WTC11 (cell line): ENCODE results near the gene KRTAP10-2. TPM values are rescaled to one million over a fixed set of nuclear protein-coding genes. Genes with fewer than 3 reads are reported as not detected.

Source experiments
- ATAC-seq: fragments of 200-7000 bp; cut with Tn5 transposase; 2 replicates; pipeline ENCODE4 v1.10.0; 2021; ENCODE audit warnings: mild to moderate bottlenecking, moderate library complexity
- CTCF ChIA-PET: fragments of 300-600 bp; sonication (Branson Sonifier 250); formaldehyde crosslinking; loops from one replicate; lab custom pipeline; 2021; ENCODE audit warnings: antibody characterized with exemption; lab: Charles Lee
- POLR2A ChIA-PET: fragments of 350-600 bp; sonication (Branson Sonifier 250); formaldehyde crosslinking; loops from one replicate; lab custom pipeline; 2021; ENCODE audit warnings: antibody characterized with exemption; lab: Charles Lee
- DNase-seq: peaks from one replicate; pipeline ENCODE4 v3.0.0; 2021; ENCODE audit warnings: low spot score
- H3K27ac Mint-ChIP-seq: 2 replicates; pipeline ENCODE4 v1.8.0; 2021; ENCODE audit warnings: mixed read lengths
- H3K27me3 Mint-ChIP-seq: 2 replicates; pipeline ENCODE4 v1.8.0; 2021; ENCODE audit warnings: low read depth, mild to moderate bottlenecking, moderate library complexity, mixed read lengths
- H3K36me3 Mint-ChIP-seq: 2 replicates; pipeline ENCODE4 v1.8.0; 2021; ENCODE audit warnings: mixed read lengths
- H3K4me1 Mint-ChIP-seq: 2 replicates; pipeline ENCODE4 v1.8.0; 2022; ENCODE audit warnings: mixed read lengths
- H3K4me3 Mint-ChIP-seq: 2 replicates; pipeline ENCODE4 v1.8.0; 2021; ENCODE audit warnings: mild to moderate bottlenecking, moderate library complexity, mixed read lengths
- H3K9me3 Mint-ChIP-seq: 2 replicates; pipeline ENCODE4 v1.8.0; 2021; ENCODE audit warnings: mixed read lengths
- CREB1 ChIP-seq: sonication (generic); formaldehyde crosslinking; IDR thresholded peaks from 2 replicates; pipeline ENCODE4 v1.8.0; 2023; ENCODE audit warnings: mild to moderate bottlenecking, missing genetic modification reagents
- EMX1 ChIP-seq: fragments of 250-450 bp; sonication (Bioruptor Pico); IDR thresholded peaks from 2 replicates; pipeline ENCODE4 v1.8.0; 2021; ENCODE audit warnings: mild to moderate bottlenecking
- ERG ChIP-seq: fragments of 250-450 bp; sonication (Bioruptor Pico); IDR thresholded peaks from 2 replicates; pipeline ENCODE4 v1.8.0; 2021; ENCODE audit warnings: mild to moderate bottlenecking
- GTF2I ChIP-seq: fragments of 250-450 bp; sonication (Bioruptor Pico); conservative IDR thresholded peaks from 2 replicates; pipeline ENCODE4 v1.4.0; 2021; ENCODE audit warnings: mild to moderate bottlenecking
- TCF7 ChIP-seq: sonication (generic); formaldehyde crosslinking; IDR thresholded peaks from 2 replicates; pipeline ENCODE4 v1.8.0; 2022; ENCODE audit warnings: mild to moderate bottlenecking, low read depth, missing genetic modification reagents, moderate library complexity
- ZNF121 ChIP-seq: sonication (generic); formaldehyde crosslinking; IDR thresholded peaks from 2 replicates; pipeline ENCODE4 v1.8.0; 2023; ENCODE audit warnings: missing genetic modification reagents
- ZNF138 ChIP-seq: sonication (generic); formaldehyde crosslinking; conservative IDR thresholded peaks from 2 replicates; pipeline ENCODE4 v1.8.1; 2022; ENCODE audit warnings: mild to moderate bottlenecking, moderate library complexity, missing genetic modification reagents
- ZNF425 ChIP-seq: fragments of 250-450 bp; sonication (Bioruptor Pico); conservative IDR thresholded peaks from 2 replicates; pipeline ENCODE4 v1.9.0; 2021; ENCODE audit warnings: mild to moderate bottlenecking
- total RNA-seq: library from RNA; stranded (reverse); gene quantifications from 3 replicates; pipeline ENCODE4 v1.2.3, GENCODE V29; 2021
- TF ChIP-seq, protein P1 (sequence below): sonication (generic); formaldehyde crosslinking; IDR thresholded peaks from 2 replicates; pipeline ENCODE4 v1.8.0; 2023; ENCODE audit warnings: missing genetic modification reagents
- TF ChIP-seq, protein P2 (sequence below): sonication (generic); formaldehyde crosslinking; IDR thresholded peaks from 2 replicates; pipeline ENCODE4 v1.8.1; 2023; ENCODE audit warnings: mild to moderate bottlenecking, moderate library complexity, missing genetic modification reagents
- TF ChIP-seq, protein P3 (sequence below): sonication (generic); formaldehyde crosslinking; IDR thresholded peaks from 2 replicates; pipeline ENCODE4 v1.8.1; 2023; ENCODE audit warnings: mild to moderate bottlenecking, missing genetic modification reagents

The KRTAP10-2 gene
- total RNA-seq, 1 experiment from 2014 or later: not detected

DNA sequence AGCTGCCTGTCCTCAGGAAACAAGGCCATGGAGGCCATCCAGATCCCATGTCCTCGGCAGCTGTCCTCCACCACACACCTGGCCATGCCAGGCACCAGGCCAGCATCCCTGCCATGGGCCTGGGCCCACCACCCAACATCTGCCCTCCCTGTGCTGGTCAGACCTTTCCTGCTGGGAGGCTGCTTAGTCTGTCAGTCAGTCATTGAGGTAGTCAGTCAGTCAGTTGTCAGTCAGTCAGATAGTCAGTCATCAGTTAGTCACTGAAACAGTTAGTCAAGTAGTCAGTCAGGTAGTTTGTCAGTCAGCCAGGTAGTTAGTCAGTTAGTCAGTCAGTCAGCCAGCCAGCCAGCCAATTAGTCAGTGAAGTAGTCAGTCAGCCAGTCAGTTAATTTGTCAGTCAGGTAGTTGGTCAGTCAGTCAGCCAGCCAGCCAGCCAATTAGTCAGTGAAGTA is 28.5 kb downstream of the KRTAP10-2 start:
- no peaks in the 10 kb centered on the region for H3K36me3 Mint-ChIP-seq
- ChIA-PET POLR2A (no interaction called here), CTCF (interaction anchor here (1.0 to 3.7 kb wide), 3 partner anchors 12 to 271 kb away, joined by 3 to 21 read pairs (median 4); no protein-coding TSS in a partner anchor)
- 0 out of 2 replicates have a peak, but pooled peaks cover 2% of the 10 kb centered on the region for H3K4me1 Mint-ChIP-seq
- peaks cover 4% of the 10 kb centered on the region for H3K9me3 Mint-ChIP-seq
- no peak for DNase-seq
- no peak overlapping the region for H3K4me3 Mint-ChIP-seq
- TF ChIP-seq, protein P1, sequence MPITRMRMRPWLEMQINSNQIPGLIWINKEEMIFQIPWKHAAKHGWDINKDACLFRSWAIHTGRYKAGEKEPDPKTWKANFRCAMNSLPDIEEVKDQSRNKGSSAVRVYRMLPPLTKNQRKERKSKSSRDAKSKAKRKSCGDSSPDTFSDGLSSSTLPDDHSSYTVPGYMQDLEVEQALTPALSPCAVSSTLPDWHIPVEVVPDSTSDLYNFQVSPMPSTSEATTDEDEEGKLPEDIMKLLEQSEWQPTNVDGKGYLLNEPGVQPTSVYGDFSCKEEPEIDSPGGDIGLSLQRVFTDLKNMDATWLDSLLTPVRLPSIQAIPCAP: no peak
- TF ChIP-seq GTF2I (no peak), ZNF138 (CRISPR knock-in tag) (no peak), ERG (CRISPR knock-in tag) (no peak)
- TF ChIP-seq, protein P2, sequence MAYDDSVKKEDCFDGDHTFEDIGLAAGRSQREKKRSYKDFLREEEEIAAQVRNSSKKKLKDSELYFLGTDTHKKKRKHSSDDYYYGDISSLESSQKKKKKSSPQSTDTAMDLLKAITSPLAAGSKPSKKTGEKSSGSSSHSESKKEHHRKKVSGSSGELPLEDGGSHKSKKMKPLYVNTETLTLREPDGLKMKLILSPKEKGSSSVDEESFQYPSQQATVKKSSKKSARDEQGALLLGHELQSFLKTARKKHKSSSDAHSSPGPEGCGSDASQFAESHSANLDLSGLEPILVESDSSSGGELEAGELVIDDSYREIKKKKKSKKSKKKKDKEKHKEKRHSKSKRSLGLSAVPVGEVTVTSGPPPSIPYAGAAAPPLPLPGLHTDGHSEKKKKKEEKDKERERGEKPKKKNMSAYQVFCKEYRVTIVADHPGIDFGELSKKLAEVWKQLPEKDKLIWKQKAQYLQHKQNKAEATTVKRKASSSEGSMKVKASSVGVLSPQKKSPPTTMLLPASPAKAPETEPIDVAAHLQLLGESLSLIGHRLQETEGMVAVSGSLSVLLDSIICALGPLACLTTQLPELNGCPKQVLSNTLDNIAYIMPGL (CRISPR knock-in tag): no peak
- H3K27me3 Mint-ChIP-seq: no peaks in the 10 kb centered on the region; the same call in 1 of the 2 replicates
- no peak for ATAC-seq
- H3K27ac Mint-ChIP-seq: no peak overlapping the region

GRCh38 chr21:44521928-44522752 is 29.2 kb downstream of the KRTAP10-2 start:
- Mint-ChIP-seq H3K9me3 (peaks cover 10% of the 10 kb centered on the region), H3K4me1 (0 out of 2 replicates have a peak, but pooled peaks cover 2% of the 10 kb centered on the region), H3K4me3 (no peak overlapping the region), H3K27ac (no peak overlapping the region), H3K36me3 (no peaks in the 10 kb centered on the region), H3K27me3 (no peaks in the 10 kb centered on the region; the same call in 1 of the 2 replicates)
- DNase-seq: peak; percentile 18
- CTCF ChIA-PET: interaction anchor here (1.0 to 3.7 kb wide), 3 partner anchors 12 to 271 kb away, joined by 3 to 21 read pairs (median 4); no protein-coding TSS in a partner anchor
- TF ChIP-seq, protein P3, sequence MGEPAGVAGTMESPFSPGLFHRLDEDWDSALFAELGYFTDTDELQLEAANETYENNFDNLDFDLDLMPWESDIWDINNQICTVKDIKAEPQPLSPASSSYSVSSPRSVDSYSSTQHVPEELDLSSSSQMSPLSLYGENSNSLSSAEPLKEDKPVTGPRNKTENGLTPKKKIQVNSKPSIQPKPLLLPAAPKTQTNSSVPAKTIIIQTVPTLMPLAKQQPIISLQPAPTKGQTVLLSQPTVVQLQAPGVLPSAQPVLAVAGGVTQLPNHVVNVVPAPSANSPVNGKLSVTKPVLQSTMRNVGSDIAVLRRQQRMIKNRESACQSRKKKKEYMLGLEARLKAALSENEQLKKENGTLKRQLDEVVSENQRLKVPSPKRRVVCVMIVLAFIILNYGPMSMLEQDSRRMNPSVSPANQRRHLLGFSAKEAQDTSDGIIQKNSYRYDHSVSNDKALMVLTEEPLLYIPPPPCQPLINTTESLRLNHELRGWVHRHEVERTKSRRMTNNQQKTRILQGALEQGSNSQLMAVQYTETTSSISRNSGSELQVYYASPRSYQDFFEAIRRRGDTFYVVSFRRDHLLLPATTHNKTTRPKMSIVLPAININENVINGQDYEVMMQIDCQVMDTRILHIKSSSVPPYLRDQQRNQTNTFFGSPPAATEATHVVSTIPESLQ (CRISPR knock-in tag): no peak
- no peak for TF ChIP-seq CREB1 (CRISPR knock-in tag)
- TF ChIP-seq EMX1 (CRISPR knock-in tag): no peak
- TF ChIP-seq TCF7: no peak
- TF ChIP-seq ZNF121 (CRISPR knock-in tag): no peak
- no peak for TF ChIP-seq ZNF425 (CRISPR knock-in tag)
- ATAC-seq: peak; percentile 24; the same call in 1 of the 2 replicates
- POLR2A ChIA-PET: no interaction called here
